ENCODE data around the gene CYB561D2.

Gene CYB561D2

DNA sequence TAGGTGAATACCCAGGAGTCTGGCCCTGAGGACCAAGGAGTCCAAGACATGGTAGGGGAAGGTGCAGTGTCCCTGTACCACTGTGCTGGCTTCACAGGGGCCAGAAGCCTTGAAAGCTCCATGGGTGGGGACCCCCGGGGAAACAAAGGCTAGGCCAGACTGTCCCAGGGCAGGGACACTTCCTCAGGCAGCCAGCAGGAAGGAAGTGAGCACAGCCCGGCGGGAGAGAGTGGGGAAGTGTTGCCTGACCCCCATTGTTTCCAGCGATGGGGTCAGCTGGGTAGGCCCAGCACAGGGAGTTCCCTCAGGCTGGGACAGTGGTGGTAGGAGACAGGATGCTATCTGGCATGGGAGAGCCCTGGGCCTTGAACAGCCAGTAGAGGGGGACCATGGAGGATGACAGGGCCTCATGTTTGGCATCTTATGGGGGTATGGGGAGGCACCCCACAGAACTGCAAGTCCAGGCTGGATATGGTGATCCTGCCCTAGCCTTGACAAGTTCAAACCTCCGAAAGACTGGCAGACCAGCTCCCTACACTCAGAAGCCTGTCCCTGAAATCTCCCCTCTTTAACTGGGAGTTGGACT is 27.0 kb upstream of the CYB561D2 start:
- DNase-seq (ENCODE audit: low spot score) = no peak

DNA sequence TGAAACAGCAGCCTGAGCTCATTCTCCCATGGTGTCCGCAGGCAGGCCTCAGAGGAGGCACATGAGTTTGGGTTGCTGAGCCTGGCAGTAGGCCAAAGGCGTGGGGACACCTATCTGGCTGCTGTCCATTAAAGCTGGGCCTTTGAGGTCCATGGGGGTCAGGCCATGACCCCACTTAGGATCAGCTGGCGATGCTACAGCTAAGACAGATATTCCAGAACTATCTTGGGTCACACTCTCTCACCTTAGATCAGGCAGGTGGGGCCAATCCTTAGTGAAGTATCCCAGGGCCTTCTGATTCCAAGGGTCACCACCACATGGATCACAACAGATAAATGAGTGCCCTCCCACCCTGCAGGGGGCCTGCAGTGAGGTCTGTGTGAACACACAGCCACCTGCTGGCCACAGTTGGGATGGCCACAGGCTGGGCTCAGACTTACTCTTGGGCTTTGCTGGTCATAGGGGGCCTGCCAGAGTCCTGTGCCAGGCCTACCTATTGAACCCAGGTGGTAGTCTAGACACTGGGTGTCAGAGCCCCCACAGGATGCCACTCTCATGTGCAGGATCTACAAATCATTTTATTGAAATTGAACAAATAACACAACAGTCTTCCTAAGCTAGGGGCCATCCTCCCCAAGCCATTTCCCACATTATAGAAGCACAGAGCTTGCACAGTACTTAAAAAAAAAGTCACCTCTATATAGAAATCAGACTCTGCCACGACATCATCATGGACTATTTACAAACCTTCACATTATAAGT is 26.1 kb upstream of the CYB561D2 start:
- DNase-seq (ENCODE audit: low spot score) = peak; percentile 87

DNA sequence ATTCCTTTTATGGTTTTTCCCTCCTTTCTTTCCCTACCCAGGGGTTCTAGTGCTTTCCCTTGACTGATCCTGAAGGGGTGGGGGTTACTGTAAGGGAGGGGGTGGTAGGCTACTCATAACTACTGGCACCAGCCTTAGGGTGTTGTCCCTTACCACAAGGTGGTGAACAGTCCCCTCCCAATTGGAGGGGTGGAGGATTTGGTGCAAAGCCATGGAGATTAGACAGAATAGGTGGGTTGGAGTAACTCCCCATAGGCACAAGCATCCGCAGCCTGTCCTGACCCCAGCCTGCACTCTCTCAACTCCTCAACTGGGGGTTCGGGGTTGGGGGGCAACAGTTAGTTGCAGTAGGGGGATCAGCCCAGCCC is 25.6 kb upstream of the CYB561D2 start:
- DNase-seq (ENCODE audit: low spot score) = no peak

DNA sequence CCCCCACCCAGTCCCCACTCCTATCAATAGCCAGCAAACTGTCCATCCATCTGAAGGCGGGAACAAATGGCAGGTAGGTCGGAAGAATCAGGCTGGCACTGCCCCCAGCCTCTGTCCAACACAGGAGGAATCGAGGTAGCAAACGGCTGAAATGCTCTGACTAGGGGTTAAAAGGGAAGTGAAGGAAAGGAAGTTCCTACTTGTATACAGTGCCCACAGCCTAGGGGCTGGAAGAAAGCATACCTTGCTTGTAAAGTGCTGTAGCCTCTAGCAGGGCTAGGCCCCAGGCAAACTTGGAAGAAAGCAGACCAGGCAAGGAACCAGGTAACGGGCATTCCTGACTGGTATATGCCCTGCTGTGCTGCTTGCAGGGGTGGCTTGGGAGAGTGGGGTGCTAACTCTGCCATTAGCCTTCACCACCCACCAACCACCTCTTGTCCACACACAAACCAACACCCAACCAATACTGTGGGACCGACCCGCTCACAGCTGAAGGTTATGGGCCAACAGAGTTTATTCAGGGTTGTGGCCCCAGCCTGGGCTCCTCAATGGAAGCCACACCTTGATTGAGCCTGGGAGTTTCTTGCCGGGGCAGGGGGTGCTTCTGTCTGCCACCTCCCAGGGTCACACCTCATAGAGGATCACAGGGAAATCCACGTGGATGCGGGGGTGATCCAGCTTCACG is 25.0 kb upstream of the CYB561D2 start:
- no peak for DNase-seq (ENCODE audit: low spot score)

DNA sequence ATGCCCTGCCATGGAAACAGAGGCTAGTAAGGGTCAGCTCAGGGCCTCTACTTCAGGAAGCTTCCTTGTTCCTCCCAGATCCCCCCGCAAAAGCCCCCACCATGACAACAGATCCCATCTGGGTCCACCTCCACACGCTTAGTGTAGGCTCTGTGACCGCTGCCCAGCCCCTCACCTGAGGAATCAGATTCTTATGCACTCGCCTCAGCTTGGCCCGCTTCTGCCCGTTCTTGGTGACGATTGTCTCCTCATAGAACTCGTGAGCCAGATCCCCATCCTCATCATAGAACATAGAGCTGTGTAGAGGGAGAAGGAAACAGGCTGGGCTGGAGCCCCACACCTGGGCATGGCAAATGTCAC is 24.5 kb upstream of the CYB561D2 start:
- no peak for DNase-seq (ENCODE audit: low spot score)

DNA sequence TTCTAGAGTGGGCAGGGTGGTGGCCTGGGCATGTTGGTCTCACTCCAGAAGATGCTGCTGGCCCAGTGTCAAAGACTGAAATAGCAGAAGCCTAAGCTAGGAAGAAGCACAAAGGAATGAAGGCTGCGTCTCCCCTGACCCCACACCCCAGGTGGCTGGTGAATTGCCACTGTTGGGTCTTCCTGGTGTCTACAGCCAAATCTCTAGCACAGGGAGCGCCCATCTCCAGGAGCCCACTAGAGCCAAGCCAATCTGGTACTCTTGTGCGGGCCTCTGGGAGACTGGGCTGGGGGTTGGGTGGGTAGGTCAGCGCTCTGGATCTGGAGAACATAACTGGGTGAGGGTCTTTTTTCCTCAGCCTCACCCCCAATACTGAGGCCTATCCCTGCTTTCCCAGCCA is 23.5 kb upstream of the CYB561D2 start:
- DNase-seq (ENCODE audit: low spot score) = no peak

DNA sequence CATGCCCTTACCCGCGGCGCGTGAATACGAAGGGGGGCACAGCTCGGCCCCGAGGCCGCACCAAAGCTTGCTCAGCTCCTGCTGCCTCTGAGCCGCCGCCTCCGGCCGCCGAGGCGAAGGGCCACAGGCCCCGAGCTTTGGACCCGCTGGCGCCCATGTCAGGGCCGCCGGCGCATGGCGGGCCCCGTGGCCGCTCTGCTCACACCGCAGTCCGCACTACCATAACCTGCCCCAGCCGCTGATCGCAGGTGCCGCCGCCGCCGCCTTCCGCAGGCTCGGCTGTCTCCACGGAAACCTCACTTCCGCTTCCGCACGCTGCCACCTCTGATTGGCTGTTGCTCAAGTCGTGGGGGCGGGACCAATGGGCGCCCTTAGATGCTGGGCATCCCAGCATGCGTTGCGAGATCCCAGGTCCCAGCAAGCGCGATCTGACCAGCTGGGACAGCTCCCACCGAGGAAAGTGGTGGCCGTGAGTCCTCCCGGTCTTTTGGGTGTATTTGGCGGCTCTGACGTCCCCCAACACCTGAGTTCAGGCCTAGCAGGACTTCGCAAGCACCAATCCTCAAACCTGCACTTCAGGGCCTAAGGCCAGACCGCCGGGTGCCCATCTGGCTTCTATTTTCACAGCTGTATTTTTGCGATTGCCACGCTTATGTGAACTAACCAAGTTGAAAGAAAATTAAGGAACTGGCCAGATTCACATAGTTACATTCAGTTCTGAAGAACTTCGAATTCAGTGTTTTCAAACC is 22.5 kb upstream of the CYB561D2 start, which contains the start of gene TUSC2:
Gene TUSC2, minus strand, starts transcription at position 281 of the 749 bp plus-strand sequence. Its CDS starts 124 bp downstream, at position 157.
- peak; percentile 96 for DNase-seq (ENCODE audit: low spot score)

DNA sequence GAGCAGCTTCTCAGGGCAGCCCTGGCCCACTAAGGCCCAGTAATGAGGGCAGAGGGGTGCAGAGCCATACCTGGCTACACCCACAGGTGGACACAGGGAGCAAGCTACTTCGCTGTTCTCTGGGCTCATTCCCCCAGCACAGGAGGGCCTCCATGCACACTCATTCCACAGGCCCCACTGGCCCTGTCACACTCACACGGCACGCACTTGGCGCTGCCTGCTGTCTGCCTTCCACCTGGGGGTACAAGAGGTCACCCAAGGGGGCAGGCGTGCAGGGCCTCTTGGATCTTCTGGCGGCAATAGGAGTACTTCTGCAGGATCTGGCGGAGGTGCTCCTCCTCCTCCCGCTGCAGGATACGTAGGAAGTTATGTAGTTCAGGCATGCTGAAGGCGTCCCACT is 20.3 kb upstream of the CYB561D2 start:
- no peak for DNase-seq (ENCODE audit: low spot score)

DNA sequence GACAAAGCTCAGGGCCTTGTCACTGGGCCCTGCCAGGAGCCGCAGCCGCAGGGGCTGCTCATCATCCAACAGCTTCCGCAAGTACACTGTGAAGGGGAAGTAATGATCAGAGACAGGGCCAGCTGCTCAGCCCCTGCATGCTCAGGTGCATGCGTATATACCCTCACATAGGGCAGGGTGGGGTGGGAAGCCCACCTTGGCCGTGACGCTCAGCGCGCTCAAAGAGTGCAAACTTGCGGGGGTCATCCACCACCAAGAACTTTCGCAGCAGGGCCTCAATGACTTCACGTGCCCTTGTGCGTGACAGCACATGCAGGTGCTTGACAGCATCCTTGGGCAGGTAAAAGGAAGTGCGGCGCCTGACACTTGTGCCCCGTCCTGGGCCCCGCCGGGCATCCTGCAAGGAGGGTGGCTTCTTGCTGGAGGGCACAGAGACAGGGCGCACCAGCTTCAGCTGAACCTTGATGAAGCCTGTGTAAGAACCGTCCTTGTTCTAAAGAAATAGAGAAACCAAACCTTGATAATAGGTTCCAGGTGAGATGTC is 19.2 kb upstream of the CYB561D2 start:
- DNase-seq (ENCODE audit: low spot score) = no peak

DNA sequence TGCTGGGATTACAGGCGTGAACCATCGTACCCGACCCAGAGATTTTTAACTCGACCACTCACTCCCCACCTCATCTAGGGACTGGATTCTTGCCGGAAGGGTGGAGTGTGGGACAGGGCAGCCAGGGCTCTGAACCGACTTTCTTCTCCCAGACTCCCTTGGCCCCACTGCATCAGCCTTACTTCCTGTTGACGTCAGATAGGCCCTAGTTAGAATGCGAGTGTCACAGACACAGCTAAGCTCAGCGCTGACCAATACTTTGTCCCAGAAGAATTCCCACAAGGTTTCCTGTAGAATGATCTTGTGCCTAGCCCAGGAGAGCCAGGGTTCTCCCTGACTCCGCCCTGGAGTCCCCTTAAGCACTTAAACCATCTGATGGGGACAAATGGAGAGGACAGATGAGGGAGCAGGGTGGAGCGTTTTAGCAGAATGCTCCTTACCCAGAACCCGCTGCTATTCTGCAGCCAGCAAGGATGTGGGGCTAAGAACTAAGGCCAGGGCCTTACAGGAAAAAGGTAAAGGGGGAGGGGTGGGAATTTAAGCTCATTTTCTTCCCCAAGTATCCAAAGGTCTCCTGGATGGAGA is 16.8 kb upstream of the CYB561D2 start:
- no peak for DNase-seq (ENCODE audit: low spot score)

DNA sequence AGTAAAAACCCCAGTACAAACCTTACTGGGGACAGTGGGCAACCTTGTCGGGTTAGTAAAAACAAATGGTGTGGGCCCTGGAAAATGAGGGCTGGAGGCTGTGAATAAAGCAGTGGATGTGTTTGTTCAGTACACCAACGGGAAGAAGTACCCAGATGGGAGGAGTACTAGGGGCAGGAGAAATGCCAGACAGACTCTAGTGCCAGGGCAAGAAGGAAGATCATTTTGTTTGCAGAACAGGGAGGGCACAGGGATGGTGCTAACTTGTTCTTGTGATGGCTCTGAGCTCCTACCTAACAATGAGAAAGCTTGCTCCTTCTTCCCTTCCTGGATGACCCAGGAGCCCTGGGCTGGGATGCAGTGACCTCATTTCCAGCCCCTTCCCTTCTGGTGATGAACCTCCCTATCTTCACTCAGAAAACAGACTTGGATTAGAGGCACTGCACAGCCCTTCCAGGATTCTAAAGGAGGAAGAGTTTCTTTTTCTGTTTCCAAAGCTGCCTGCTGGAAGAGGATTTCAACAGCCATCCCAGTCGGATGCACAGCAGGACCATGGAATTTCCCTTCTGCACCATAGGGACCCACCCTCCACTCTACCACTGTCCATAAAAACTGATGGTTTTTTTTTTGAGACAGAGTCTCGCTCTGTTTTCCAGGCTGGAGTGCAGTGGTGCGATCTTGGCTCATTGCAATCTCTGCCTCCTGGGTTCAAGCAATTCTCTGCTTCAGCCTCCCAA is 16.2 kb upstream of the CYB561D2 start:
- no peak for DNase-seq (ENCODE audit: low spot score)

DNA sequence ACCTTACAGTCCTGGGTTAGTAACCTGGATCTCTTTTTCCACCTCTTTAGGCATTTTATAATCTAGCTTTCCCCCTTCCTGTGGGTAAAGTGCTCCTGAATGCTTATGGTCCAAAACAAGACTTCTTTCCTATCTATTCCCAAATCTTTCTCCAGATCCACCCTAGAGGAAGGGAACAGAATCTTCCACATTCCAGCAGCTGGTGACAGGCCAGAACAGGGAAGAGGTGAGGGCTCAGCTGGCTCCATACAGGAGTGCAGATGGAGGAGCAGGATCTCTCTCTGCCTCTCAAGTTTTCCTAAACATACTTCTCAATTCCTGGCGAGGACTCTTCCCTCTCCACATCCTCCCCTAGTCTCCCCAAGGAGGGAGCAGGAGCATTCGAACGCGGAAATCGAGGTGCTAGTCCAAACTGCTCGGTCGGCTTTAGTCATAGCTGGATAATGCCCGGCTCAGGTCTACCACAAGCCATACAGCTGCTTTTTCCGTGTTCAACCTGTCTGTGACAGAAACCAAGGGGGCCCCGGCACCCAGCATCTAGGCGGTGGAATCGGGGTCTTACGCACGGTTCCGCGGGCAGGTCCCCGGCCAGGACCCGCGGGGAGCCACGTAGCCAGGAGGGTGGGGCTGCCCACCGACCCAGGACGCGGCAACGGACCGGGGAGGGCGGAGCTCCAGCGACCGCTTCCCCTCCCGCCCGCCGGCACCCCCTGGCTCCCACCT is 14.0 kb upstream of the CYB561D2 start:
- DNase-seq (ENCODE audit: low spot score) = no peak

DNA sequence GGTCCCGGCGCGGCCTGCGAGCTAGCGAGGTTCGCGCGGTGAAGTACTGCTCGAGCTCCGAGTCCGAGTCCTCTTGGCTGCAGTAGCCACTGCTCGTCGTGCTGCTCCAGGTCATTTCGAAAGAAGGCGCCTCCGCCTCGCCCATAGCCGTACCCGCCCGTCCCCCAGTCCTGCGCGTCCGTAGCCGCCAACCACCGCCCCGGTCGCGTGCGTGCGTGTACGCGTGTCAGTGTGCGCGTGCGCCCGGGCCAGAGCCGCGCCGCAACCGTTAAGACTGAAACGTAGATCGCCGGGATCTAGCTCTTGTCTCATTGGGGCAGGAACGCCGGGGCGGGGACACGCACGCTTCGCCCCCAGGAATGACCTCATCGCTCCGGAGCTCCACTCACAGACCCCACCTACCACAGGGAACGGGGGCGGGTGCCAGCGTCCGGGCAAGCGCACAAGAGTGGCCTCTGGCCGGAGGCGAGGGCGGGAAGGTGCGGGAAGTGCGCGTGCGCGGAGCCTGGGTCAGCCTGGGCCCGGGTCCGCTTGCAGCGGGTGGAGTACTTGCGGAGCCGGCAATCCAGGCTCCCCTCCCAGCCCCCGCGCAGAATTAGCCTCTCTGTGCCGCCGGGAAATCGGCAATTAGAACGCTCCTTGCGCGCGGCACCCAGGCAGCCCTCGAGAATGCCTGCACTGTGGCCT is 13.3 kb upstream of the CYB561D2 start:
- peak; percentile 99 for DNase-seq (ENCODE audit: low spot score)

DNA sequence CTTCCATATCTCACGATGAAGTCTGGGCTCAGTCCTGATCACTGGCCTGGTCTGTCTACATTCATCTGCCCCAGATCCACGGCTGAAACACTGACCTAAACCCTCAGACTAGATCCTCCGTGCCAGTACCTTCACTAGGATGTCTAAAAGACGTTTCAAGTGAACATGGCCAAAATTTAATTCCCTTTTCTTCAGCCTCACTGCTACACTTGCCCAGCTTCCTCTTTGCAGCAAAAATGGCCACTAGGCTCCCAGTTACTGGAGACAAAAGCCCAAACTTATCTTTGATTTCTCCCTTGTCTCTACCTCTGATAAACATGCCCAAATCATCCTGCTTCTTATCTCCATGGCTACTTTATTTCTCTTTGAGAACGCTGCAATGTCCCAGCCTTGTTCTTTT is 11.7 kb upstream of the CYB561D2 start:
- no peak for DNase-seq (ENCODE audit: low spot score)

DNA sequence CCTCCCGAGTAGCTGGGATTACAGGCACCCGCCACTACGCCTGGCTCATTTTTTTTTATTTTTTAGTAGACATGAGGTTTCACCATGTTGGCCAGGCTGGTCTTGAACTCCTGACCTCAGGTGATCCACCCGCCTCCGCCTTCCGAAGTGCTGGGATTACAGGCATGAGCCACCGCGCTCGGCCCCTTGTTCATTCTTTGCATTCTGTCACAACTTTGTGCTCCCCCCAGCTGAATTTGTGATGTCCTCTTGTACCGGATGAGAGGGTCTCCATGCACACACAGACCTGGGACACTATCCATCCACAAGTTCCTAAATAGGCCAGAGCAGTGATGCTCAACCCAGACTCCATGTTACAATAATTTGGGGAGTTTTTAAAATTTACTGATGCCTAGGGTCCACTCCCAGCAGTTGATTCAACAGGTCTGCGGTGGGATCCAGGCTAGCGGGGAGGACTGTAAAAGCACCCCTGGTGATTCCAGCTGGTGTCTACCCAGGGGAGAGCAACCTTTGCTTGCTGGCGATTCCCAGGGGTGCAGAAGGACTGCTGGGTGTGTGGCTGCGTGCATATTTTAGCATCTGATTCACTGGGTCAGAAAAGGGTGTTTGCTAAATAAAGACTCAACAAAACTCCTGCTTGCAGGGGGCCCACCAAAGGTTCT is 11.0 kb upstream of the CYB561D2 start:
- DNase-seq (ENCODE audit: low spot score) = no peak

DNA sequence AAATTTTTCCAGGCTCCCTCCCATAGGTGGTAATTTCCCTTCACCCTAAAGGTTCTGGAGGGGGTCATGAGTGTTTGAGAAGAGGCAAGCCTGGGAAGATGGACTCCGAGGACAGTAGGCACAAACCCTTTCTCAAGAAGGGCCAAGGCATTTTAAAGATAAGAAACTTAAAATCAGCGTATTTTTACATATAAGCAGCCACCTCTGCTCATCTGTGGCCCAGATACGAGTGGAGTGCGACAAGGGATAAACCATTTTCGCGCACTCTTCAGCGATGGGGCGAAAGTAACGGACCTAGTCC is 10.6 kb upstream of the CYB561D2 start:
- no peak for DNase-seq (ENCODE audit: low spot score)

DNA sequence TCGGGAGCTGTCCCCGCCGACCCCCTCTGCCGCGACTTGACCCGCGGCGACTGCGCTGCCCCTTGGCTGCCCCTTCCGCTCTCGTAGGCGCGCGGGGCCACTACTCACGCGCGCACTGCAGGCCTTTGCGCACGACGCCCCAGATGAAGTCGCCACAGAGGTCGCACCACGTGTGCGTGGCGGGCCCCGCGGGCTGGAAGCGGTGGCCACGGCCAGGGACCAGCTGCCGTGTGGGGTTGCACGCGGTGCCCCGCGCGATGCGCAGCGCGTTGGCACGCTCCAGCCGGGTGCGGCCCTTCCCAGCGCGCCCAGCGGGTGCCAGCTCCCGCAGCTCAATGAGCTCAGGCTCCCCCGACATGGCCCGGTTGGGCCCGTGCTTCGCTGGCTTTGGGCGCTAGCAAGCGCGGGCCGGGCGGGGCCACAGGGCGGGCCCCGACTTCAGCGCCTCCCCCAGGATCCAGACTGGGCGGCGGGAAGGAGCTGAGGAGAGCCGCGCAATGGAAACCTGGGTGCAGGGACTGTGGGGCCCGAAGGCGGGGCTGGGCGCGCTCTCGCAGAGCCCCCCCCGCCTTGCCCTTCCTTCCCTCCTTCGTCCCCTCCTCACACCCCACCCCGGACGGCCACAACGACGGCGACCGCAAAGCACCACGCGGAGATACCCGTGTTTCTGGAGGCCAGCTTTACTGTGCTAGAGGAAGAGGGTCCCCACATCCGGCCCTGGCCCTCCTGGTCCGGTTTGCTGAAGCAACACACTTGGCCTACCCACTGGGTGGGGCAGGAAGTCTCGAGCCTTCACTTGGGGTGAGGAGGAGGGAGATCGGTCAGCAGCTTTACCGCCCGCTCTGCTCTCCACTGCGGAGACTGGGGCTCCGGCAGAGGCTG is 10.0 kb upstream of the CYB561D2 start, which contains the start of gene RASSF1:
Gene RASSF1, minus strand, starts transcription at position 389 of the 882 bp plus-strand sequence. Its CDS starts 31 bp downstream, at position 358.
- DNase-seq (ENCODE audit: low spot score) = no peak

DNA sequence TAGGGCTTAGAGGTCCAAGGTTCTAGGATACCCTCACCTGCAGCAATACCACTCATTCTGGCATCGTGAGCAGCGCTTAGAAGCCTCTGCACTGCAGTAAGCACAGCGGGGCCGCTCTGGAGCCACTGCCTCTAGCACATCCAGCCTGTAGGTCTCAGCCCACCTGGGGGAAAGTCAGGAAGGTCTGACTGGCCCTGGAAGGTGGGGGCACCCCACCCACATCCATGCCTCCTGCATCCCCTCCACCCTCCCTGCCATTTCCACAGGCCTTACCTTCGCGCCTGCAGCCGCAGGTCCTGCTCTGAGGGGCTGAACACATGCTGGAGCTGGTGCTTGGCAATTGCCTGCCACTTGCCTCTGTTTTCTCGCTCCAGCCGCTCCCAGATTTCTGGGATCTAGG is 9.1 kb upstream of the CYB561D2 start:
- DNase-seq (ENCODE audit: low spot score) = no peak

Data from ecto neural progenitor cell (in vitro differentiated cells).